ENCODE results near the gene KRTAP10-2.
"Not testable (repeated sequence)": the region's sequence is repeated elsewhere in the genome, so short reads cannot be mapped to it uniquely, and the experiment has no call there.

Gene KRTAP10-2

DNA sequence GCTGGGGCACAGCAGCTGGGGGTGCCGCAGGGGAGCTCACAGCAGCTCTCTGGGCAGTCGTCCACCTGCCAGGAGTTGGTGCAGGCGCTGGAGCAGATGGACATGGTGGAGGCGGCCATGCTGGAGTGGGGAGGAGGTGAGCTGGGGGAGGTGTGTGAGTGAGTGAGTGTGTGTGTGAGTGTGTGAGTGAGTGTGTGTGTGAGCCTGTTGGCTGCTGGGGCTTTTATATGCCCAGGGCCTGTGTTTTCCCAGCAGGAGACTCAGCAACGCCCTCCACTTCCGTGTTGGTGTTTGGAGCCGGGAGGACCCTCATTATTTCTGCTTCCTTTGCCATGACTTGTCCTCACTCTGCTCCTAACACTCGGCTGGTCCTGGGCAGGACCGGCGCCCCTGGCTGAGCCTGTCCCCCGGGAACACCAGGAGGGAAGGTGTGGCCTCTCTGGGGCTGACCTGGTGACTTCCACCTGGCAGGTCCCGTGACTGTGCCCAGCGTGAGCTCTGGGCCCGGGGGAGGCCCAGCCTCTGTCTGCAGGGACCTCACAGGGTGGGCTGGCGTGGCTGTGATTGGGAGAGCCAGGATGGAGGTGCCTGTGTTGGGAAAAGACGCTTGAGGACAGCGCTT lies at the start of gene KRTAP10-2:
TSS of gene KRTAP10-2 (minus strand) at position 166 of the 622 bp plus-strand sequence. CDS start at position 119, 47 bp downstream.
- DNase-seq: no peak

GRCh38 chr21:44601091-44601490 lies 49.8 kb upstream of the KRTAP10-2 start:
- DNase-seq: not testable (repeated sequence)

DNA sequence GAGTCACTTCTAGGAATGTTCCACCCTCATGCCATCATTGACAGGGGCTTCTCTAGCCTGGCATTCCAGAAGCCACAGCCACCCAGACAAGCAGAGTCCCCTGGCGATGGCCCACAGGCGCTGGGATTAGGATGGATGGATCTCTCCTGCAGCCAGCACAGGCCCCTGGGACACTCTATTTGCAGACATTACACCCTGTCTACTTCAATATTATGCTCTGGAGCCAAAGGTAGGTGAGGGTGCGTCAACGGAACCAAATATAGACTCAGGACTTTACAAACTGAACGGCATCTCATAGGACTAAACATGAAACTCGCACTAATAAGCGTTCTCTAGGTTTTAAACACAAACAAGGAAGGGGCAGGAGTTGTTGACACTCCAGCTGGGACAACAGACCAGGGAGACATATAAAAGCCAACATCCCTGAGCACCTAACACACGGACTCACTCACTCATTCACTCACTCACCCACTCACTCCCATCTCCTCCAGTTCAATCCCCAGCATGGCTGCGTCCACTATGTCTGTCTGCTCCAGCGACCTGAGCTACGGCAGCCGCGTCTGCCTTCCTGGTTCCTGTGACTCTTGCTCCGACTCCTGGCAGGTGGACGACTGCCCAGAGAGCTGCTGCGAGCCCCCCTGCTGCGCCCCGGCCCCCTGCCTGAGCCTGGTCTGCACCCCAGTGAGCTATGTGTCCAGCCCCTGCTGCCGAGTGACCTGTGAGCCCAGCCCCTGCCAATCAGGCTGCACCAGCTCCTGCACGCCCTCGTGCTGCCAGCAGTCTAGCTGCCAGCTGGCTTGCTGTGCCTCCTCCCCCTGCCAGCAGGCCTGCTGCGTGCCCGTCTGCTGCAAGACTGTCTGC lies 49.0 kb upstream of the KRTAP10-2 start, which contains the start of gene KRTAP10-7:
TSS of gene KRTAP10-7 (plus strand) at position 480 of the 861 bp plus-strand sequence. CDS start at position 505, 25 bp downstream.
- not testable (repeated sequence) for DNase-seq

GRCh38 chr21:44599264-44600029 lies 48.1 kb upstream of the KRTAP10-2 start:
- no peak for DNase-seq

GRCh38 chr21:44598061-44598460 lies 46.8 kb upstream of the KRTAP10-2 start:
- no peak for DNase-seq

DNA sequence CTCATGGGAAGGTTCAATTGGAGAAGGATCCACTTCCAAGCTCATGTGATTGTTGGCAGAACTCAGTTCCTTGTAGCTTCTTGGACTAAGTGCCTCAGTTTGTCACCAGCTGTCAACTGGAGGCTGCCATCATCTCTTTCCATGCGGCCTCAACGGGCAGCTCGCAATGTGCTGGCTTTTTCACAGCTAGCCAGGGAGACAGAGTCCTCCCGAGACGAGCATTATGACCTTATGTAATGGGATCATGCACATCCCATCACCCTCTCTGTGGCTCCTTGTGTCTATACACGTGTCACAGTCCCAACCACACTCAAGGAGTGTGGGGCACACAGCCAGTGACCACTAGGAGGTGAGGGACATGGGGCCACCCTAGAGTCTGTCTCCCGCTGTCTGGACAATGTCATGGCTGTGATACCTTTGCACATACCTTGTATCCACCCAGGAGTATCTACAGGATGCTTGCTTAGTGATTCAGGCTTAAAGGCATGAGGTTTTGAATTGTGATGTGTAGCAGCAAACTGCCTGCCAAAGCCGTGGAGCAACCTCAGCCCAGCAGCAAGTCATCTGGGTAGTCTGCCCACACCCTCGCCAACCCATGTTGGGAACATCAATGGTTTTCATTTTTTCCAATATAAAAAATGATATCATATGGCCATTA lies 44.9 kb upstream of the KRTAP10-2 start:
- DNase-seq: no peak

- no peak for DNase-seq
Measured at GRCh38 chr21:44595524-44595923, 44.2 kb upstream of the KRTAP10-2 start.

- no peak for DNase-seq
Measured at GRCh38 chr21:44594406-44594916, 43.2 kb upstream of the KRTAP10-2 start.

DNA sequence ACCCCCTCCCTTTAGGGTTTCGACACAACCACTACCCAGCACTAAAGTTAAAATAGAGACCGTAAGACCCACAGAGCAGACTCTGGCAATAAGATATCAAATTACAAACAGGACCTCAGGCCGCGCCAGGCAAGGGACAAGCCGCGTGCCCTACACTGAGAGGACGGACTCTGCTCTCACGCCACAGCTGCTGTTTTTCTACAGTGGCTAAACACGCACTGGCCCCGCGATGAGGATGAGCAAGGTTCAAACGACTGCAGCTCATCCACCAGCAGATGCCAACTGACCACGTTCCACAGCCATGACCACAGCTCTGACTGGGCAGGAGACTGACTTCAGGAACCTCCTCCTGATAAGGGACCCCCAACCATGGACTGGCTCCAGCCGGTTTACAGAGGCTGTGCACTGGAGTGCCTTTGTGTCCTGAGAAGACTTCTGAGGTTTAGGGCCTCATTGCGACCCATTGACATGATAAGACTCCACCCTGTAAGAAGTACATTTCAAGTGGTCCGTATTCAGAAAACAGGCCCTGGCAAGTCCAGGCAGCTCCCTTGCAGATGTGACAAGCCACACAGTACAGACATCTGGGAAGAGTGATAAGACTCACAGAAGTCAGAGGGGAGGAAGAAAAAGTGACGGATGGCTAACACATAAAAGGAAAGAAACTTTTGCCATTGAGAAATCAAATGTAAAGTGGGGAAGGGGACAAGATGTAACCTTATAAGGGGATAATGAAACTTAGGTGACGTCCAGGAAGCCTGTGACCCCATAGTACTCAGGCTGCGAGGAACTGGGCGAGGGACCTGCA lies 42.5 kb upstream of the KRTAP10-2 start:
- DNase-seq: no peak

GRCh38 chr21:44592446-44593311 lies 41.4 kb upstream of the KRTAP10-2 start, which contains the start of gene KRTAP10-6:
TSS of gene KRTAP10-6 (minus strand) at chr21:44592505. CDS start at chr21:44592484, 21 bp downstream.
- DNase-seq: no peak

- DNase-seq: not testable (repeated sequence)
Measured at GRCh38 chr21:44591801-44592130, 40.5 kb upstream of the KRTAP10-2 start.

DNA sequence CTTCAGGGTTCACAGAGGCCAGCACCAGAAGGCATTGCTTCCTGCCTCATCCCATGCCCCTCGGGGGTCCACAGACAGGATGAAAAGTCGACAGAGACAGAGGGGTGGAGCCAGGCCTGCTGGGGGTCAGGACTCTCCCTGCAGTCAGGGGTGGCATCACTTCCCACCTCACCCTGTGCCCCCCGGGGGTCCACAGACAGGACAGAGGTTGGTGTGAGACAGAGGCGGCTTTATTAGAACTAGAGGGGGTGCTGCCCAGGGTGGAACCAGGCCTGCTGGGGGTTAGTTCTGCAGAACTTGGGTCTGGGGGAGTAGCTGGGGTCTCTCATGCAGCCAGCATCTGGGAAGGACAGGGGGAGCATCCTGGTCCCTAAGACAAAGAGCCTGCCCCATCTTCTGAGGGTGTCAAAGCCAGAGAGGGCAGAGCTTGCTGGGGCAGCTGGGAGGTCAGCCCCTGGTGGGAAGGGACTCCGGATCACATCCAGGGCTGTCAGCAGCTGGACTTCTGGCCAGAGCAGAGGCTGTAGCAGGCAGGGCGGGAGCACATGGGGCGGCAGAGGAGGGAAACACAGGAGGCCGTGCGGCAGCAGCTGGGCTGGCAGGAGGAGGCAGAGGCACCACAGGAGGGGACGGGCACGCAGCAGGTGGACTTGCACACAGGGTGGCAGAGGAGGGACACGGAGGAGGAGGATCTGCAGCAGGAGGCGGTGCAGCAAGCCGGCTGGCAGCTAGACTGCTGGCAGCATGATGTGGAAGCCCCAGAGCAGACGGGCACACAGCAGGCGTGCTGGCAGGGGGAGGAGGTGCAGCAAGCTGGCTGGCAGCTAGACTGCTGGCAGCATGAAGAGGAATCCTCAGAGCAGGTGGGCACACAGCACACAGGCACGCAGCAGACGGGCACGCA lies 39.8 kb upstream of the KRTAP10-2 start:
- DNase-seq: not testable (repeated sequence)

DNA sequence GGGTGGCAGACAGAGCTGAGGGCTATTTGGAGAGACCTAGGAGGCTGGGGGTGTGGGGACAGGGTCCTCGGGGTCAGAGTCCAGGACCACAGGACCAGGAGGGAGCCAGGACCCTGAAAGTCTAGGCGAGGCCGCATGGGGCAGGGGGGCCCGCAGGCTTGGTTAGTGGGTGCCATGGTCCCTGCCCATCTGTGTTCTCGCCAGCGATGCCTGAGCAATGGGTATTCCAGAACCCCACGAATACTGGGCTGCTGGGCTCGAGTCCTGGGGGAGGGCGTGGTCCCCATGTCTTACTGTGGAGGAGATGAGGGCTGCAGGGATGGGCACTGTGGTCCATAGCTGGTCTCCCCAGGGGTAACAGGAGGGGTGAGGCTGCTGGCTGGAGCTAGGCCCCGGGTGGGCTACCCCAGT lies 39.0 kb upstream of the KRTAP10-2 start:
- DNase-seq: no peak

- no peak for DNase-seq
Measured at GRCh38 chr21:44589586-44590305, 38.4 kb upstream of the KRTAP10-2 start.

DNA sequence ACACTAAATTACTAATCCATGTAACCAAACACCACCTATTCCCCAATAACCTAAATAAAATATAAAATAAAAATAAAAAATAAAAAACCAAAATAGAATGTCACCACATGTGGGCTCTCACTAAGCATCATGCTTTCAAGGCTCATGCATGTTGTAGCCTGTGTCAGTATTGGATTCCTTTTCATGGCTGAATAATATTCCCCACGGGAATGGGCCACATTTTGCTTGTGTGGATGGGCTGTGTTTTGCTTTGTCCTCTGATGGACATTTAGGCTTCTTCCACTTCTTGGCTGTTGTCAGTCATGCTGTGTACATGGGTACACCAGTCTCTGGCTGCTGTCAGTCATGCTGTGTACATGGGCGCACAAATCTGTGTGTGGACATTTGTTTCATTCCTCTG lies 37.8 kb upstream of the KRTAP10-2 start:
- no peak for DNase-seq

DNA sequence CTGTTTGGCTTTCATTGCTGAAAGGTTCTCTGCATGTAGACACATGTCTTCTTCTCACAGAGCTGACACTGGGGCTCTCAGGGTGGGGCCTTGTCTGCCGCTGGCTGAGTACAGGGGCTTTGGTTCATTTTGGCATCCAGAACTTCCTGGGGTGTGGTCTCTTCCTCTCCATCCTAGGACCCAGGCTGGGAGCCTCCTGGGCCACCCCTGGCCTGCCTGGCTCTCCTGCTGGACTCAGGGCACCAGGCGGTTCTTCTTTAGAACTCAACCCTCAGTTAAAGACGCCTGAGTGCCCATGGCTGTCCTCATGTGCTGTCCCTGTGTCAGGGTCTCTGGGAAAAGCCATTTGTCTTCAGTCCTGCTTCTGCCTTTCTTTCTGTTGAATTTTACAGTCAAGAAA lies 34.6 kb upstream of the KRTAP10-2 start:
- DNase-seq: no peak

GRCh38 chr21:44583800-44584147 lies 32.5 kb upstream of the KRTAP10-2 start:
- DNase-seq: no peak

DNA sequence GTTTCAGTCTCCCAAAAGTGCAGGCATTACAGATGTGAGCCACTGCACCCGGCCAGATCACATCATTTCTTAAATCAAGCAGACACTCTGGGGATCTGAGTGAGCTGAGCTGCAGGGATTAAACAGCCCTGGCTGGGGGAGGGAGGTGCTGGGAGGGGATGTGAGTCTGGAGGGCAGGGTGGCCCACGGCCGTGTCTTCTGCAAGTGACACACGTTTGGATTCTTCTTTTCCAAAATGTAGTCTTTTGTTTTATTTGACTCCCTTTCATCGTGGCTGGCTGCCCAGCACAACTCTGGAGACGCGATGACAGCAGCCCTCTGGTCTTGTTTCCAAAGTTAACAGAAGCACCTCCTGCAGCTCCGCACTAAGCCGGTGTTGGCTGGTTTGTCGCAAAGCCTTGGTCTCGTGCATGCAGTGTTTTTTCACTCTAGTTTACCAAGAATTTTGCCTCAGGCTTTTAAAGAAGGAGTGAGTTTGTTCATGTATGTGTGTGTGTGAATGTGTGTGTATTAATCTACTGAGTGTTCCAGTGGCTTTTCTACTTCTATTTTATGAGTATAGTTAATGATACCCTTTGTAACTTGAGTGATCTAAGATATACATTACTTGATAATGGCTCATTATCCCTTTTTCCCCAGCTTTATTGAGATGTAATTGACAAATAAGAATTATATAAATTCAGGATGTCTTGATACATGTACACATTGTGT lies 31.9 kb upstream of the KRTAP10-2 start:
- DNase-seq: no peak

Data from hippocampal formation (tissue), 2 donors.